ENCODE data around the gene DYNC1LI2. TPM values are rescaled to one million over a fixed set of nuclear protein-coding genes. Genes with fewer than 3 reads are reported as not detected.

The DYNC1LI2 gene
- total and polyA plus RNA-seq, 9 of the 15 experiments (the other 6 are each of a cell fraction or from before 2014, with no cell fraction given): 5.1 to 48.9 (median 38.2) TPM

- Histone ChIP-seq H3K4me1 (replicated peaks in 1 of 2; ENCODE audit: control insufficient read depth in 2 of 2, insufficient read depth in 2 of 2, low read length in 2 of 2) (peaks cover 12 to 16% of the 10 kb centered on the region in 2 experiments; a peak in 4 of 5 replicates), H3K9me3 (replicated peaks; ENCODE audit: control insufficient read depth, insufficient read depth, low read depth, low read length) (no peaks in the 10 kb centered on the region), H3K27ac (ENCODE audit: extremely low read depth, low read depth, low read length) (no peak overlapping the region), H3K27me3 (ENCODE audit: control insufficient read depth in 2 of 2, insufficient read depth in 2 of 2, low read length in 2 of 2) (no peaks in the 10 kb centered on the region), H3K9me1 (ENCODE audit: control insufficient read depth, insufficient read depth, low read length) (no peaks in the 10 kb centered on the region), H4K20me1 (replicated peaks; ENCODE audit: control insufficient read depth, insufficient read depth, low read length) (peaks cover 10% of the 10 kb centered on the region), H2AFZ (ENCODE audit: low read depth, low read length) (no peak overlapping the region), H3K4me3 (no peak overlapping the region), H3K9ac (ENCODE audit: insufficient read depth in 1 of 2, low read depth in 2 of 2, low read length in 2 of 2) (no peak overlapping the region), H3K4me2 (ENCODE audit: insufficient read depth, low read length) (no peak overlapping the region), H3K36me3 (ENCODE audit: control insufficient read depth, insufficient read depth, low read length) (peaks cover 81% of the 10 kb centered on the region), H3K79me2 (ENCODE audit: control insufficient read depth, insufficient read depth, low read length) (peaks cover 52% of the 10 kb centered on the region)
- ChIA-PET POLR2A (interaction anchor here (1.0 kb wide), 1 partner anchor 12 kb away, joined by 3 read pairs; no protein-coding TSS in a partner anchor), CTCF (ENCODE audit: low intra/inter-chr PET ratio) (no interaction called here)
- intact Hi-C loops (cut with micrococcal nuclease) (no loop called here), in situ Hi-C loops (cut with MboI) (no loop called here)
- WGBS (ENCODE audit: insufficient coverage, low coverage, missing lambda C conversion rate): 78% methylated on average over 1 of the region's 1 CpG
- no peak for DNase-seq (ENCODE audit: extremely low read depth in 1 of 4, low spot score in 3 of 4)
- no TSS peak for BruUV-seq (replicated peaks)
- FAIRE-seq: no peak
- ATAC-seq: no peak
- TF ChIP-seq MTA3 (IDR thresholded peaks at IDR 0.05; ENCODE audit: borderline replicate concordance) (no peak), TRIM25 (IDR thresholded peaks at IDR 0.05; ENCODE audit: borderline replicate concordance) (no peak), ZNF431 (CRISPR knock-in tag; IDR thresholded peaks at IDR 0.05) (no peak), ZNF583 (CRISPR knock-in tag; IDR thresholded peaks at IDR 0.05) (no peak), NR2F6 (CRISPR knock-in tag; IDR thresholded peaks at IDR 0.05) (no peak), TFAM (CRISPR knock-in tag; conservative IDR thresholded peaks at IDR 0.05) (no peak), POLR3A (IDR thresholded peaks at IDR 0.05; ENCODE audit: borderline replicate concordance, extremely low read depth, insufficient read depth, insufficient read length) (no peak), E4F1 (CRISPR knock-in tag; IDR thresholded peaks at IDR 0.05; ENCODE audit: borderline replicate concordance) (no peak), TCF15 (CRISPR knock-in tag; IDR thresholded peaks at IDR 0.05) (no peak)
- TF ChIP-seq, protein P1, sequence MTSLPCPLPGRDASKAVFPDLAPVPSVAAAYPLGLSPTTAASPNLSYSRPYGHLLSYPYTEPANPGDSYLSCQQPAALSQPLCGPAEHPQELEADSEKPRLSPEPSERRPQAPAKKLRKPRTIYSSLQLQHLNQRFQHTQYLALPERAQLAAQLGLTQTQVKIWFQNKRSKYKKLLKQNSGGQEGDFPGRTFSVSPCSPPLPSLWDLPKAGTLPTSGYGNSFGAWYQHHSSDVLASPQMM (CRISPR knock-in tag; IDR thresholded peaks at IDR 0.05): no peak
- TF ChIP-seq, protein P2, sequence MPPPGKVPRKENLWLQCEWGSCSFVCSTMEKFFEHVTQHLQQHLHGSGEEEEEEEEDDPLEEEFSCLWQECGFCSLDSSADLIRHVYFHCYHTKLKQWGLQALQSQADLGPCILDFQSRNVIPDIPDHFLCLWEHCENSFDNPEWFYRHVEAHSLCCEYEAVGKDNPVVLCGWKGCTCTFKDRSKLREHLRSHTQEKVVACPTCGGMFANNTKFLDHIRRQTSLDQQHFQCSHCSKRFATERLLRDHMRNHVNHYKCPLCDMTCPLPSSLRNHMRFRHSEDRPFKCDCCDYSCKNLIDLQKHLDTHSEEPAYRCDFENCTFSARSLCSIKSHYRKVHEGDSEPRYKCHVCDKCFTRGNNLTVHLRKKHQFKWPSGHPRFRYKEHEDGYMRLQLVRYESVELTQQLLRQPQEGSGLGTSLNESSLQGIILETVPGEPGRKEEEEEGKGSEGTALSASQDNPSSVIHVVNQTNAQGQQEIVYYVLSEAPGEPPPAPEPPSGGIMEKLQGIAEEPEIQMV (tag; conservative IDR thresholded peaks at IDR 0.05; ENCODE audit: low read depth): no peak
- TF ChIP-seq, protein P3, sequence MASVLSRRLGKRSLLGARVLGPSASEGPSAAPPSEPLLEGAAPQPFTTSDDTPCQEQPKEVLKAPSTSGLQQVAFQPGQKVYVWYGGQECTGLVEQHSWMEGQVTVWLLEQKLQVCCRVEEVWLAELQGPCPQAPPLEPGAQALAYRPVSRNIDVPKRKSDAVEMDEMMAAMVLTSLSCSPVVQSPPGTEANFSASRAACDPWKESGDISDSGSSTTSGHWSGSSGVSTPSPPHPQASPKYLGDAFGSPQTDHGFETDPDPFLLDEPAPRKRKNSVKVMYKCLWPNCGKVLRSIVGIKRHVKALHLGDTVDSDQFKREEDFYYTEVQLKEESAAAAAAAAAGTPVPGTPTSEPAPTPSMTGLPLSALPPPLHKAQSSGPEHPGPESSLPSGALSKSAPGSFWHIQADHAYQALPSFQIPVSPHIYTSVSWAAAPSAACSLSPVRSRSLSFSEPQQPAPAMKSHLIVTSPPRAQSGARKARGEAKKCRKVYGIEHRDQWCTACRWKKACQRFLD (CRISPR knock-in tag; IDR thresholded peaks at IDR 0.05): no peak
Observed at GRCh38 chr16:66746682-66747081, 4.7 kb downstream of the DYNC1LI2 start.

Measured in K562 (cell line).